ENCODE measurements around the gene BRINP2. TPM values are rescaled to one million over a fixed set of nuclear protein-coding genes. Genes with fewer than 3 reads are reported as not detected.
A peak's percentile ranks its signal among the peaks of the same experiment; 100 is the strongest.

The BRINP2 gene
- total and polyA plus RNA-seq, 4 donors = not detected

- WGBS, 2 donors = 78 to 88% methylated on average over 4 of the region's 4 CpGs
- H3K27me3 ChIP-seq (ENCODE audit: control insufficient read depth in 1 of 2, insufficient read depth in 2 of 2, low read length in 1 of 2) = no peaks in the 10 kb centered on the region
- no peaks in the 10 kb centered on the region for H3K4me1 ChIP-seq (ENCODE audit: control insufficient read depth in 1 of 2, insufficient read depth in 2 of 2, low read length in 2 of 2)
- ATAC-seq (ENCODE audit: low FRiP score) (no peak), DNase-seq (no peak)
- H3K27ac ChIP-seq (ENCODE audit: low read depth in 1 of 2, low read length in 2 of 2) = no peak overlapping the region
- no peak overlapping the region for H3K4me3 ChIP-seq (ENCODE audit: low read length in 2 of 2)
- intact Hi-C loops (cut with DNase I) = no loop called here
- H3K9me3 ChIP-seq (ENCODE audit: control insufficient read depth, low read length) = no peaks in the 10 kb centered on the region
- no peaks in the 10 kb centered on the region for H3K36me3 ChIP-seq (ENCODE audit: control insufficient read depth in 1 of 2, insufficient read depth in 2 of 2, low read length in 1 of 2)
Measured at GRCh38 chr1:177208920-177209319, 38.2 kb downstream of the BRINP2 start.

- ATAC-seq (ENCODE audit: low FRiP score) (peak; percentile 79), DNase-seq (peak; percentile 79 to 81)
- H3K27ac ChIP-seq (ENCODE audit: low read depth in 1 of 2, low read length in 2 of 2) = no peak overlapping the region
- H3K9me3 ChIP-seq (ENCODE audit: control insufficient read depth, low read length) = no peaks in the 10 kb centered on the region
- no peaks in the 10 kb centered on the region for H3K27me3 ChIP-seq (ENCODE audit: control insufficient read depth in 1 of 2, insufficient read depth in 2 of 2, low read length in 1 of 2)
- no peaks in the 10 kb centered on the region for H3K36me3 ChIP-seq (ENCODE audit: control insufficient read depth in 1 of 2, insufficient read depth in 2 of 2, low read length in 1 of 2)
- intact Hi-C loops (cut with DNase I) = no loop called here
- H3K4me1 ChIP-seq (ENCODE audit: control insufficient read depth in 1 of 2, insufficient read depth in 2 of 2, low read length in 2 of 2) = no peaks in the 10 kb centered on the region
- 13 to 24% methylated on average over 3 of the region's 3 CpGs for WGBS, 2 donors
- no peak overlapping the region for H3K4me3 ChIP-seq (ENCODE audit: low read length in 2 of 2)
Measured at GRCh38 chr1:177209357-177209756, 38.6 kb downstream of the BRINP2 start.

GRCh38 chr1:177210071-177210470 is 39.3 kb downstream of the BRINP2 start:
- intact Hi-C loops (cut with DNase I) = no loop called here
- H3K36me3 ChIP-seq (ENCODE audit: control insufficient read depth in 1 of 2, insufficient read depth in 2 of 2, low read length in 1 of 2) = no peaks in the 10 kb centered on the region
- no peaks in the 10 kb centered on the region for H3K9me3 ChIP-seq (ENCODE audit: control insufficient read depth, low read length)
- no peak overlapping the region for H3K4me3 ChIP-seq (ENCODE audit: low read length in 2 of 2)
- no peak for DNase-seq
- no peaks in the 10 kb centered on the region for H3K4me1 ChIP-seq (ENCODE audit: control insufficient read depth in 1 of 2, insufficient read depth in 2 of 2, low read length in 2 of 2)
- no peak for ATAC-seq (ENCODE audit: low FRiP score)
- H3K27me3 ChIP-seq (ENCODE audit: control insufficient read depth in 1 of 2, insufficient read depth in 2 of 2, low read length in 1 of 2) = no peaks in the 10 kb centered on the region
- no peak overlapping the region for H3K27ac ChIP-seq (ENCODE audit: low read depth in 1 of 2, low read length in 2 of 2)

GRCh38 chr1:177211231-177211630 is 40.5 kb downstream of the BRINP2 start:
- 50 to 51% methylated on average over 4 of the region's 4 CpGs for WGBS, 2 donors
- Histone ChIP-seq H3K27ac (ENCODE audit: low read depth in 1 of 2, low read length in 2 of 2) (no peak overlapping the region), H3K4me3 (ENCODE audit: low read length in 2 of 2) (no peak overlapping the region), H3K27me3 (ENCODE audit: control insufficient read depth in 1 of 2, insufficient read depth in 2 of 2, low read length in 1 of 2) (no peaks in the 10 kb centered on the region), H3K9me3 (ENCODE audit: control insufficient read depth, low read length) (no peaks in the 10 kb centered on the region), H3K4me1 (ENCODE audit: control insufficient read depth in 1 of 2, insufficient read depth in 2 of 2, low read length in 2 of 2) (no peaks in the 10 kb centered on the region), H3K36me3 (ENCODE audit: control insufficient read depth in 1 of 2, insufficient read depth in 2 of 2, low read length in 1 of 2) (no peaks in the 10 kb centered on the region)
- no peak for DNase-seq
- intact Hi-C loops (cut with DNase I) = no loop called here
- ATAC-seq (ENCODE audit: low FRiP score) = no peak

GRCh38 chr1:177216587-177217202 is 45.9 kb downstream of the BRINP2 start:
- DNase-seq (no peak), ATAC-seq (ENCODE audit: low FRiP score) (no peak)
- 75 to 90% methylated on average over 3 of the region's 3 CpGs for WGBS, 2 donors
- H3K27ac ChIP-seq (ENCODE audit: low read depth in 1 of 2, low read length in 2 of 2) = no peak overlapping the region
- peaks cover 0 to 2% of the 10 kb centered on the region in 2 donors for H3K27me3 ChIP-seq (ENCODE audit: control insufficient read depth in 1 of 2, insufficient read depth in 2 of 2, low read length in 1 of 2)
- no peaks in the 10 kb centered on the region for H3K4me1 ChIP-seq (ENCODE audit: control insufficient read depth in 1 of 2, insufficient read depth in 2 of 2, low read length in 2 of 2)
- H3K4me3 ChIP-seq (ENCODE audit: low read length in 2 of 2) = no peak overlapping the region
- H3K9me3 ChIP-seq (ENCODE audit: control insufficient read depth, low read length) = peaks cover 8% of the 10 kb centered on the region
- peaks cover 0 to 2% of the 10 kb centered on the region in 2 donors for H3K36me3 ChIP-seq (ENCODE audit: control insufficient read depth in 1 of 2, insufficient read depth in 2 of 2, low read length in 1 of 2)
- intact Hi-C loops (cut with DNase I) = no loop called here

- Histone ChIP-seq H3K27ac (ENCODE audit: low read depth in 1 of 2, low read length in 2 of 2) (no peak overlapping the region), H3K9me3 (ENCODE audit: control insufficient read depth, low read length) (peaks cover 8% of the 10 kb centered on the region), H3K36me3 (ENCODE audit: control insufficient read depth in 1 of 2, insufficient read depth in 2 of 2, low read length in 1 of 2) (peaks cover 0 to 2% of the 10 kb centered on the region in 2 donors), H3K27me3 (ENCODE audit: control insufficient read depth in 1 of 2, insufficient read depth in 2 of 2, low read length in 1 of 2) (peaks cover 0 to 4% of the 10 kb centered on the region in 2 donors), H3K4me1 (ENCODE audit: control insufficient read depth in 1 of 2, insufficient read depth in 2 of 2, low read length in 2 of 2) (no peaks in the 10 kb centered on the region), H3K4me3 (ENCODE audit: low read length in 2 of 2) (no peak overlapping the region)
- DNase-seq (no peak), ATAC-seq (ENCODE audit: low FRiP score) (no peak)
- 63% methylated on average over 3 of the region's 3 CpGs for WGBS, 2 donors
- intact Hi-C loops (cut with DNase I) = no loop called here
Measured at GRCh38 chr1:177219554-177220458, 49.0 kb downstream of the BRINP2 start.

- 93 to 98% methylated on average over 2 of the region's 2 CpGs for WGBS, 2 donors
- H3K9me3 ChIP-seq (ENCODE audit: control insufficient read depth, low read length) = peaks cover 4% of the 10 kb centered on the region
Measured at GRCh38 chr1:177223359-177223758, 52.6 kb downstream of the BRINP2 start.

GRCh38 chr1:177227978-177228692 is 57.4 kb downstream of the BRINP2 start:
- DNase-seq (no peak), ATAC-seq (ENCODE audit: low FRiP score) (no peak)
- Histone ChIP-seq H3K9me3 (ENCODE audit: control insufficient read depth, low read length) (no peaks in the 10 kb centered on the region), H3K4me1 (ENCODE audit: control insufficient read depth in 1 of 2, insufficient read depth in 2 of 2, low read length in 2 of 2) (no peaks in the 10 kb centered on the region), H3K27me3 (ENCODE audit: control insufficient read depth in 1 of 2, insufficient read depth in 2 of 2, low read length in 1 of 2) (no peaks in the 10 kb centered on the region), H3K4me3 (ENCODE audit: low read length in 2 of 2) (no peak overlapping the region), H3K27ac (ENCODE audit: low read depth in 1 of 2, low read length in 2 of 2) (no peak overlapping the region), H3K36me3 (ENCODE audit: control insufficient read depth in 1 of 2, insufficient read depth in 2 of 2, low read length in 1 of 2) (no peaks in the 10 kb centered on the region)
- intact Hi-C loops (cut with DNase I) = no loop called here
- WGBS, 2 donors = 25 to 33% methylated on average over 8 of the region's 8 CpGs

More at GRCh38 chr1:177223359-177223758, 52.6 kb downstream of the BRINP2 start:
- no peaks in the 10 kb centered on the region for H3K36me3 ChIP-seq (ENCODE audit: control insufficient read depth in 1 of 2, insufficient read depth in 2 of 2, low read length in 1 of 2)
- H3K27ac ChIP-seq (ENCODE audit: low read depth in 1 of 2, low read length in 2 of 2) = no peak overlapping the region
- DNase-seq (no peak), ATAC-seq (ENCODE audit: low FRiP score) (no peak)
- peaks cover 0 to 2% of the 10 kb centered on the region in 2 donors for H3K27me3 ChIP-seq (ENCODE audit: control insufficient read depth in 1 of 2, insufficient read depth in 2 of 2, low read length in 1 of 2)
- H3K4me1 ChIP-seq (ENCODE audit: control insufficient read depth in 1 of 2, insufficient read depth in 2 of 2, low read length in 2 of 2) = no peaks in the 10 kb centered on the region
- intact Hi-C loops (cut with DNase I) = no loop called here
- no peak overlapping the region for H3K4me3 ChIP-seq (ENCODE audit: low read length in 2 of 2)

Measured in aorta (tissue), 5 donors.